ENCODE data around the gene MARCO.
"Not testable (repeated sequence)": the region's sequence is repeated elsewhere in the genome, so short reads cannot be mapped to it uniquely, and the experiment has no call there.

MARCO gene

DNA sequence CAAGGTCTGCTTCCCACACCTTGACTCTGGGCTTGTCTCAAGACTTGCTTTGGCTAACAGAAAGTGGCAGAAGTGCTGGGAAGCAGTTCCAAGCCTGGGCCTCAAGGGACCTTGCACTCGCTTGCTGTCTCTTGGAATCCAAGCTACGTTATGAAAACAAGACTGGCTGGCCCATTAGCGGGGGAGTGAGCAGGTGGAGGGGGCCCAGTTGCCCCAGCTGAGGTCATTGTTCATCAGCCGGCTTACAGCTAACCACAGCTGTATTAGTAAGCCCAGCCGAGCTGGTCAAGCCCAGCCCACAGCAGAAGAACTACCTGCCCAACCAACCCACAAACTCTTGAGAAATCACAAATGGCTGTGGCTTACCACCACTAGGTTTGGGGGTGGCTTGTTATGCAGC, 63.1 kb downstream of the MARCO start:
- no peak for DNase-seq (ENCODE audit: low spot score)

DNA sequence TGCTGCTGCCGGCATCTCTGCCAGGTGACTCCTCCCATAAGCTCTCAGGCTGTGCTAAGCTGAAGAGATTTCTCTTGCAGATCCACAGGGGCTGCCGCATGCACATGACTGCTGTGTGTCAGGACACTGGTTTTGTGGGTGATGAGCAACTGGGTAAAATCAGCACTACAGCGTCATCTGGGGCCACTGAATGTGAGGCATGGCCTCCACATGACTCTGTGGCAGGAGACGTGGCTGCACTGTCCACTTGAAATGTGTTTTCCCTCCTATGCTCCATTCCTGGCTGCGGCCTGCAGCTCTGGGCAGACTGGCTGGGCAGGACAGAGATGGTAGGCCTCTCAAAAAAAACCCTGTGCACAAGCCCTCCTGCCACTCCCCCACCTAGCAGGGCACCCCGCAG, 63.6 kb downstream of the MARCO start:
- no peak for DNase-seq (ENCODE audit: low spot score)

DNA sequence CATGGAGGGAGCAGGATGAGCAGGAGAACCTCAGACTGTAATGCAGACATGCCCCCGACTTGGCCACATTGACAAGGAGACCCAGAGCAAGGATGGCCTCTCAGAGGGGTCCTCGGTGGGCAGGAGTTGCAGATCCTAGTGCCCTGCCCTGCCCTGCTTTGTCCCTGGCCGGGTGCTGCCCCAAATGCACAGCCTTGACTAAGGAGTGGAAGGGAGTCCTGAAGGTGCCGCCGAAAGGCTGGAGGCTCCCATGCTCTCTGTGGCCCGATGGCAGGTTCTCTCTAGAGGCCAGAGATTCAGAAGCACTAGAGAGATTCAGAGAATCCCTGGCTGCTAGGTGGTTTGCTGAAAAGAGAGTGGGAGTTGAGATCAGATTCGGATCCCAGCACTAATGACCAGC, 64.4 kb downstream of the MARCO start:
- DNase-seq (ENCODE audit: low spot score): no peak

DNA sequence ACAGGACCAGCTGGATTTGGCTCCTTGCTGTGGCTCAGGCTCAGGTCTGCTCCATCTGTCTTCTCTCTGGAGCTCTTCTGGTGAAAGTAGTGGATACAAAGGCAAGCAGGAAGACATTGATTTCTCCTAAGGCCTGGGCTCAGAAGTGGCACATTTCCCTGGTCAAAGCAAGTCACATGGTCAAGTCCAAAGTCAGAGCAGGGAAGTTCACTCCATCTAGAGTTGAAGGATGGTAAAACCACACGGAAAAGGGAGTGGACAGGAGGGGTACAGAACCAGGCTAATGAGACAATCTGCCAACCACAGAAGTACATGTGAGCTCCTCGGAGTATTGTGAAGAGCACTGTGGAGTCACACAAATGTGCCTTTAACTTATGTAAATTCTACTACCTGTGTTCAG, 66.1 kb downstream of the MARCO start:
- no peak for DNase-seq (ENCODE audit: low spot score)

DNA sequence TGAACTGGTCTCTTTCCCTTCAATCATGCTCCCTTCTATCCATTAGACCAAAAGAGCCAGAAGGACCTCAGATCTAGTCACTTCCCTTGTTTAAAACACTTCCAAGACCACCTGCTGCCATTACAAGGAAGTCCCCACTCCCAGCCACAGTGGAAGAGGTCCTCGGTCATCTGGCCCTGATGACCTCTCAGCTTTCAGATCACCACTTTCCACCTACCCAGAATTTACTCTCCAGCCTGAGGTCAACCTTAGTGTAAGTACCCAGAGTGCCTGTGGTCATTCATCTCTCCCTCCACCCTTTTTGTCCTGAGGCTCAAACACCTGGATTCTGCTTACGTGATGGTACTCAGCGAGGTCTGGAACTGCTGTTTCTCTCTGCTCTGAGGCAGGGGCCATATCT, 67.1 kb downstream of the MARCO start:
- DNase-seq (ENCODE audit: low spot score): no peak

DNA sequence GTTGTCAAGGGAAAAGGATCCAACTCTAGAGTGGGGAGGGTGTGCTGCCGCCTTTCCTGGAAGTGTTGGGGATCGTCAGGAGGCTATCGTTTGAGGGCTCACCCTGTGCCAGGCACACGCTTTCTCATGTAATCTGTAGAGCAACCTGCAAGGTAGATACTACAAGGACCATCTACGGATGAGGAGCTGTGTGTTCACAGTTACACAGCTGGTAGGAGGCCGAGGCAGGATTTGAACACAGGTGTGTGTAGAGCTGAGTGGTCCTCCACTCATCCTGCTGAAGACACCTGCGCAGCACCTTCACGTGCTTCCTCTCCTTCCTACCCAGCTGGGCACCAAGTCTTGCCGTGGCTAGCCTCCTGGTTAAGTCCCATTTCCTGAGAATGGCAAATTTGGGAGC, 68.3 kb downstream of the MARCO start:
- DNase-seq (ENCODE audit: low spot score): no peak

DNA sequence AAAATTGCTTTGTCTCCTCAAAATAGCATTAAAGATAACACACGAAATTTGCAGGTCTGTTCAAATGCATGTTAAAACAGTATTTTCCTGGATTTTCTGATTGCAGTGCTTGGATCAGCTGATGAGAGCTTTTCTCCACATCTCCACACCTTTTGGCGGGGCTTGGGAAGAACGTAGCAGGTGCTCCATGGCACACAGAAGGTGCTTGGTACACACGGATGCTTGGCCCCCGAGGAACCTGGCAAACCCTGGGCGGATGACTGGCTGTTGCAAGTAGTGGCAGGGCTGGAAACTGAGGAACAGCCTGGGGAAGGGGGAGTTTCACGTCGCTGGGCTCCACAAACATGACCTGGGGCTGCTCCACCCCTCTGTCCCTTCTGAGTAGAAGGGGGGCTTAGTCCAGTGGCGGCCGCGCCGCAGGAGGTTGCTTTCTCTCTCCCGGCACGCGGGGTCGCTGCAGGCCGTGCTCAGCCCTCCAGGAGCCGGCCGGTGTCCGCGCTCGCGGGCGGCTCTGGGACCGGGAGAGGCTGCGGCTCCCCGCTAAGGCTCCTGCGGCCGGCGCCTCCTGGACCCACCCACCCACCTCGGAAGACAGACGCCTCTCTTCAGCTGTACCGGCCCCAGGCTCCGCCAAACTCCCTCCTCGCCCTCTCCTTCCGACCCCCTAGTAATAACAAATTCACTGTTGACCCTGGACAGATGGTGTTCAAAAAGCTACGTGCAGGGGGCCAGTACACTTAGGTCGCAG, 69.3 kb downstream of the MARCO start:
- DNase-seq (ENCODE audit: low spot score): no peak

DNA sequence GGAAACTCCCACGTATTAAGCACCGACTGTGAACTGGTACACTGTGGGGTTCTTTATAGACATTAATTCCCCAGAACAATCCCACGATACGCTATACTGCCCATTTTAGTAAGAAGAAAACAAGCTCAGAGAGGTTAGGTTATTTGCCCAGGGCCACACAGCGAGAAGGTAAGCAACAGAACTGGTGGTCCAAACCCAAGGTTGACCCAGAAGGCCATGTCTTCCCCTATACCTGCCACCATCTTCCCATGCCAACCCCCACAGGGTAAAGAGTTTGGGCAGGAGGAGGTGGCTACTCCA, 69.9 kb downstream of the MARCO start:
- DNase-seq (ENCODE audit: low spot score): no peak

DNA sequence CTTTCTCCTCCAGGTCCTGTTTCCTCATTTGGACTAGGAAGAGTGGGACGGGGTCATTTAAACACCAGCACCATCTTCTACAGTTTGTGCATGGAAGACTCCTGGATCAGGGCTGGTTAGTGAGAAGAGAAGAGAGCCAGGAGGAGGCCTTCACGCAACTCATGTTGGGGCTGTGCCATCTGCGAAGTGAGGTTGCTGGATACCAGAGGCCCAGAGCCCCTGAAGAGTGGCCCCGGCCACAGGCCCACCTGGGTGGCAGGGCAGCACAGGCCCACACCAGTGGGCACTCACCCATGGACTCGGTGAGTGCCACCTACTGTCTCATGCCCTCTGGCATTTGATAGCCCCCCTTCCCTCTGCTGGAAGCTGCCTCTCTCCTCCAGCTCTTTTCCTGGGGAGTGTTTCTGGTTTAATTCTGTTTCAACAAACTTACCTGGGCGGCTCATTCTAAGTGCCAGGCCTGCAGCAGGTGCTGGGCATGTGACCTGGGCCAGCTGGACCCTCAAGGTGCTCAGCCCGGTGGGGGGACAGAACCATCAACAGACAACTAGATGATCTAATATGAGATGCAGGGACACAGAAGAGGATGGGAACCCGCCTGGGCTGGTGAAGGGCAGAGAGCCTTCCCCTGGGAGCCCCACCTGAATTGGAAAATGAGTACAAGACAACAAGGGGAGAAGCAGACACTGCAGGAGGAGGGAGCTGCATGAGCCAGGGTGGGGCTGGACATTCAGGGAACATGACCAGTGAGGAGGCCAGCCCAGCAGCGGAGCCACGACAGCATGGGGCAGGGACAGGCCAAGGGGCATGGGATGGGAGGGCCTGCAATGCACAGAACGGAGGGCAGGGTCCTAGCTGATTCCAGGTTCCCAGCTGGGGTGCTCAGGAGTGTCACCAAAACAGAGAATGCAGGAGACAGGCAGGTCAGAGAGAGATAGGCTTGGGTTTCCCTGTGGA, 70.6 kb downstream of the MARCO start:
- no peak for DNase-seq (ENCODE audit: low spot score)

DNA sequence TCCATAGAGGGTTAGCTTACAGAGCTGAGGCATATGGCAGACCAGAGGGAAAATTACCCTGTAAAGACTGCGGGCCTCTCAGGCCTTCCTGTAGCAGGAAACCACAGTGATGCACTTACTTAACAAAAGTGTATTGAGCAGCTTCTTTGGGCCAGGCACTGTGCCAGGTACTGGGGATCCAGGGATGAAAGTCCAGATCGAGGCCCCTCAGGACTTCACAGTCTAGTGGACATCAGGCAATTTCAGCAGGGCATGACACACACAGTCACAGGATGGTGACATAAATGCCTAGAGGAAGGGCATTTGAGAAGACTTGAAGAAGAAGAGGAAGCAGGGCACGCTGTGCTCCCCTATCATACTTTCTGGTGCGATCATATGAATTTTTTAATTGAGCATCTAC, 71.7 kb downstream of the MARCO start:
- no peak for DNase-seq (ENCODE audit: low spot score)

DNA sequence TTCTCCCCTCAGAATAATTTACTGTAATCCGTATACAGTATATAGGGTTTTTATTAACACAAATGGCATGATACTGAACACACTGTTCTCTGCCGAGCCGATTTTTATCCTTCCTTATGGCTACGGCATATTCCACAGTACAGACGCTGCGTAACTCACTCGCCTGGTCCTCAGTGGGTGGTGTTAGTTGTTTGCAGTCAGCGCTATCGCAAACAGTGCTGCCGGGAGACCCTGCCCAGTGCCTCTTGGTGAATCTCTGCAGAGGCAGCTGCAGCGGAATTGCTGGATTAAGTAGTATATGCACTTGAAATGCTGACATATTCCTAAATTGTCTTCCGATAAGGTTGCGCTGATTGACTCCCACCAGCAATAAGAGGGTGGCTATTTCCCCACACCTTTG, 73.9 kb downstream of the MARCO start:
- no peak for DNase-seq (ENCODE audit: low spot score)

DNA sequence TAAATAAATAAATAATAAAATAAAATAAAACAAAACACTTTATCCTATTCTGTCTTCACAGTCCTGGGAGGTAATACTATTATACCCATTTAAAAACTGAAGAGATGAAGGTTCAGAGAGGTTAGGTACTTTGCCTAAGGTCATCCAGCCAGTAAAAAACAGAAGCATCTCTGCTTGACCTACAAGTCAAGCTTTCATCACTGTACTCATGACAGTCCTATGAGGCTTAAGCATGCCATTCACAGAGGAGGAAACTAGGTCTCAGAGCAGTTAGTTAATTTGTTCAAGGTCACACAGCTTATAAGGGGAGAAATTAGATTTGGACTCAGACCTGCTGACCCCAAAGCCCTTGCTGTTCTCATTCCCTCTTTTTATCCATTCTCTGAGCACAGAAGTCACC, 77.5 kb downstream of the MARCO start:
- no peak for DNase-seq (ENCODE audit: low spot score)

DNA sequence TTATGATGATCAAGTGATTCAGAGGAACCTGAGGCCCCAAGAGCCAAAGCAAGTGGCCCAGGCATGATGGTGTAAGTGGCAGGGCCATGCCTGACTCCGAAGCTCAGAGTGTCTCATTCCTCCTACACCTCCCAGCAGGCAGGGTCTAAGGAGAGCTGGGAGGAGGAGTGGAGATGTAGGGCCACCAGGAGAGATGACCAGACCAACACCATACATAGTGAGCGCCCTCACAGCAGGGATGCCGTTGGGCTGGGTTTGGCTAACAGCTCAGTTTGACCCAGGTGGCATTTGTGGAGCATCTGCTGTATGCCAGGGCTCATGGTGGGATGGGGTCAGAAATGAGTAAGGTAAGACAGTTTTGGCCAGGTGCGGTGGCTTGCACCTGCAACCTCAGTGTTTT, 80.7 kb downstream of the MARCO start:
- DNase-seq (ENCODE audit: low spot score): no peak

DNA sequence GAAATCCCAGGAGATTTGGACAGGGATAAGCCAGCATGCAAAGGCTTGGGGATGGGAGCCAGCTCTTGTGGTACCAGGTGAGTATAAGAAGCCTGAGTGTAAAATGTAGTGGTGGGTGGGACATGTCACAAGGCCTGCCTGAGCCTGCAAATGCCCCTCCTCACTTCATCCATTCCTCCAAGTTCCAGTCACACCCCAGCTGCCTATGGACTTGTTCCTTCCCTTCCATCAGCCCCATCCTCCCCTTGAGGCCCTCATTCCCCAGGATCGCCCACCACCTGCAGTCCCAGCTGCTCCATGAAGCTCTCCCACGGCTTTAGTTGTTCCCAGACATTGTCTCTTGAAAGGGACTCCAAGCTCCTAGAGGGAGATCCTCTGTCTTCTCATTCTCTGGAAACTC, 81.5 kb downstream of the MARCO start:
- DNase-seq (ENCODE audit: low spot score): no peak

DNA sequence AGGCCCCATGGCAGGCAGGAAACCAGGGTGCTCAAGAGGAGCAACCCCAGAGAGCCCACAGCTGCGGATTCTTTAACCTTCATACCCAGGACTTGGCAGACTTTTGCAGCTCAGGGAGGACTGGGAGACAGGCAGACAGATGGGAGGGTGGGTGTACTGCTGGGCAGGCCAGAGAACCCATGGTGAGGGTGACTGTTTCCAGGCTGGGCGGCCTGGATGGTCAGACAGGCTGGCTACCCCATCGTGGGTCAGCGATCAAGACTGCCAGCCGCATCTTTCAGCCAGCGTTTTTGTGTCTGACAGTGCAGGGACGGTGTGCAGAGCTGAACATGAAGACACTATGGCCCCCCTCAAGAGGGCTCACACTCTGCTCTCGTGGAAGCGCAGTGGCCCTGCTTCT, 82.2 kb downstream of the MARCO start:
- DNase-seq (ENCODE audit: low spot score): no peak

DNA sequence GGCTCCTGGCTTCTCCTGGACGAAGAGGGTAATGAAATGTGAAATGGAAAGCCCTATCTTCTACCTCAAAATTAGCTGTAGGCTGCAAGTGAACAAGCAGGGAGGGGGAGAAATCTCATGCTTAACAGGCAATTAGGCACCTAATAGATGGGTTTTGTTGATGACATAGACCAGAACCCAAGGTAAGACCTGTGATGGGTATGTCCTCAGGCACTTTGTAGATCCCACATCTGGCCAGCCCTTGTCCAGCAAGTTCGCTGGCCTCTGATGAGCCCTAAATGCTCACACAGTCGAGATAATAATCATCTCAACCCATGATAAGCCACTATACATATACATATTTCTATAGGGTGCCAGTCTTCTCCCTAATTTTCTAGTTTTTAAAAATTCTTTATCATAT, 82.6 kb downstream of the MARCO start:
- no peak for DNase-seq (ENCODE audit: low spot score)

DNA sequence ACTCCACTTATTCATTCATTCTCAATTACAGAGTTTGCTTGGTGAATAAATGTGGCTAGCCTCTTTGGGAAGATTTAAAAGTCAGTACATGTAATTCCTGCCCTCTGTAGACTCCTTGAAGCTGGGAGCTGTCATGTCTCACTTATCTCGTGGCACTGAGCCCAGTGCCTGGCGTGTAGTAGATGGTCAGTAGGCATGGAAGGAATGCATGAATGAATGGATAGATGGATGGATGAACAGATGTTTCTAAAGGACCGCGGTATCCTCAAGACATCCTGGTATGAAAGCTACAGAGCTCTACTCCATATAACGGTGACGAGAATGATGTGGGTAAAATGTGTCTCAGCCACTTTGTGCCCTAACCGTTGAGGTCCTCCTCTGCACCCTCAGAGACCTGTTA, 83.0 kb downstream of the MARCO start:
- no peak for DNase-seq (ENCODE audit: low spot score)

DNA sequence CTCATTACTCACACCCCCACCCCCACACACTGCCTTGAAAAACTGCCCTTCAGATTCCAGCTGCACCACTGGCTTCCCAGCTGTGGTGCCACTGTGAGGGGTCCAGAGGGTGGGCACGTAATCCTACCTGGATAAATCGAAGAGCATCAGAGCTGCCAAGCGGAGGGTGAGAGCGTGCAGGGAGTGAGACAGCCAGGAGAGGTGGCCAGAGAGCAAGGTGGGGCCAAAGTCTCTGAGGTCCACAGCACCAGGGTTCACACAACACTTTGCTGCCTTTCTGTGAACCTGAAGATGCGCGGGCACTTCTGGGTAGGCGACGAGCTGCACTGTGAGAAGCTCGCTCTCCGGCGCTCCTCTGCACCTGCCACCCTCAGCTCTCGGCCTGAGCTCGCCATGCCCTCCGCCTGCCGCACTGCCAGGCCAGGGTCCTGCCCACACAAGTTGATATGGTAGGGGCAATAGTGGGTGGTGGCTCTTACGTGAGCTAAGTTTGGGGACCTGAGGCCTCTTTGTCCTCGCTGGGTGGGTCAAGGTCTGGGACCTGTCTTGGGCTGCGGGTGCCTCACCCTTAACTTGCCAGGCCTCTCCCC, 83.9 kb downstream of the MARCO start:
- no peak for DNase-seq (ENCODE audit: low spot score)

DNA sequence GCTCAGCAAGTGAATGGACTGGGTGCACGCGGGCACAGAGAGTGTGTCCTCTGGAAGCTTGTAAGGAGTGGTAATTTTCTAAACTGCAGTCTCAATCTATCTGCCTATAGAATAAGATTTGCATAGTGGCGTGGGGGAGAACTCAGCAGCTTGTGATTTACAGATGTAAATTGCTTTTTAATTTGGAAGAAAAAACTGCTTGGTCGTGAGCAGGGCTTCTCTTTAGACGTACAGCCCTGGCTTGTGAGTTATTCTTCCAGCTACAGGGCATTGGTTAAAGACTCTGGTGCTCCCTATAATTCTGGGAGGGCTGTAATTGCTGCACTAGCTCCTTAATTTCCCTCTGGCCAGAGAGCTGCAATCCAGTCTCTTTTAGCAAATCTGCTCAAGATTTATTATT, 84.9 kb downstream of the MARCO start:
- DNase-seq (ENCODE audit: low spot score): no peak

DNA sequence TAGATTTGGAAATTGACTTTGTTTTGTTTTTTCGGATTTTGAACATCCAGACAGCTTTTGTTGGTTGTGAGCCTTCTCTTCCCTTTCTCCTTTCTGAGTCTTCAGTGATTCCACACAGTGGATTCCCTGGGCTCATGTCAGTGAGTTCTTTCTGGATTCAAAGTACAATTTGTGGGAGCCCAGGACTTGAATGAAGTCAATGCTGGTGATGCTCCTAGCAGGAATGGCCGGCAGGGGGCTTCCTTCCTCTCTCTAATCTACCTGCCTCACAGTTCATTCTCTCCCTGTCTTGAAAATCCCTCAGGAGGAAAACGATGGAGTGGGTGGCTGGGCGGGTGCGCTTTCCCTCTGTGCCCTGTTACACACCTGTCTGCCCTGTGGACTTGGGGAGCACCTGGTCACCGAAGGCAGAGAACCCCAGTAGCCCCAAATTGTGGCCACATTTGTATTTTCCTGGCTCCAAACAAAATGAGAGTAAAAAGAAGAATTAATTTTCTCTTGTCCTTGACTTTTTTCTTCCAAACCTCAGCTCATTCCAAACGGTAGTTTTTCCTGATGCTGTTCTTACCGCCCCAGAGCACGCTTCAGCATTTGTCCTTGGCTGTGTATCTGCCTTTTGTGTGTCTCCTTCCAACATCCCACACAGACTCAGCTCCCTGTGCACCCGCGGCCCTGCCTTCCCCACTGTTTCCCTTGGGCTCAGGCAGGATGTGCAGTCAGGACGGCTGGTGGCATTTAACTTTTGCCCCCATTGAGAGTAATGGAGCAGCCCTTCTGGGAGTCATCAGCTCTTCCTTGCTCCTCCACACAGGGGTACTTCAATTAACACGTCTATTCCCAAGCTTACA, 86.6 kb downstream of the MARCO start:
- no peak for DNase-seq (ENCODE audit: low spot score)

DNA sequence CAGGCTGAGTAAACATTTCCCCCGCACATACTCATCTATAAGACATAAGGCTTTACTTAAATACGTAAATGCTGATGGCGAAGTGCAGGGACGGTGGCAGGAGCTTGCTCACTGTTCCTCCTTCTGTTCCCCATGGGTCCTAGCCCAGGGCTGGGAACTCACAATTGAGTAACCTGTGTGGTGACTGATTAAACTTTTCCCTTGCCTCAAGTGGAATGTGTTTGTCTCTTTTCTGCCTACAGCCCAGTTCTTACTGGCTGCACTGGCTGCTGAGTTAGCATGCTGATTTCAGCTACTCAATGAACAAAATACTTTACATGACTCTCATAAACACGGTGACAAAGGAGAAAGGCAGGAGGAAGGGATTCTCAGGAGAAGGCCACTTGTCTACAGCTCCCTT, 87.3 kb downstream of the MARCO start:
- DNase-seq (ENCODE audit: low spot score): no peak

DNA sequence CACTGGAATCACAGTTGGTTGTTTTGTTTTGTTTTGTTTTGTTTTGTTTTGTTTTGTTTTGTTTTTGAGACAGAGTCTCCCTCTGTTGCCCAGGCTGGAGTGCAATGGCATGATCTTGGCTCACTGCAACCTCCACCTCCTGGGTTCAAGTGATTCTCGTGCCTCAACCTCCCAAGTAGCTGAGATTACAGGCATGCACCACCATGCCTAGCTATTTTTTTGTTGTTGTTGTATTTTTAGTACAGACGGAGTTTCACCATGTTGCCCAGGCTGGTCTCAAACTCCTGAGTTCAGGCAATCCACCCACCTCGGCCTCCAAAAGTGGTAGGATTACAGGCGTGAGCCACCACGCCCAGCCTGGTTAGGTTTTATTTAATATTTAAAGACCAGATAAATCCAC, 95.9 kb downstream of the MARCO start:
- DNase-seq (ENCODE audit: low spot score): not testable (repeated sequence)
